Measurements from ENCODE around the gene ARL5B.
A peak's percentile ranks its signal among the peaks of the same experiment; 100 is the strongest.
"Not testable (repeated sequence)": the region's sequence is repeated elsewhere in the genome, so short reads cannot be mapped to it uniquely, and the experiment has no call there.

Gene ARL5B, protein sequence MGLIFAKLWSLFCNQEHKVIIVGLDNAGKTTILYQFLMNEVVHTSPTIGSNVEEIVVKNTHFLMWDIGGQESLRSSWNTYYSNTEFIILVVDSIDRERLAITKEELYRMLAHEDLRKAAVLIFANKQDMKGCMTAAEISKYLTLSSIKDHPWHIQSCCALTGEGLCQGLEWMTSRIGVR

DNA sequence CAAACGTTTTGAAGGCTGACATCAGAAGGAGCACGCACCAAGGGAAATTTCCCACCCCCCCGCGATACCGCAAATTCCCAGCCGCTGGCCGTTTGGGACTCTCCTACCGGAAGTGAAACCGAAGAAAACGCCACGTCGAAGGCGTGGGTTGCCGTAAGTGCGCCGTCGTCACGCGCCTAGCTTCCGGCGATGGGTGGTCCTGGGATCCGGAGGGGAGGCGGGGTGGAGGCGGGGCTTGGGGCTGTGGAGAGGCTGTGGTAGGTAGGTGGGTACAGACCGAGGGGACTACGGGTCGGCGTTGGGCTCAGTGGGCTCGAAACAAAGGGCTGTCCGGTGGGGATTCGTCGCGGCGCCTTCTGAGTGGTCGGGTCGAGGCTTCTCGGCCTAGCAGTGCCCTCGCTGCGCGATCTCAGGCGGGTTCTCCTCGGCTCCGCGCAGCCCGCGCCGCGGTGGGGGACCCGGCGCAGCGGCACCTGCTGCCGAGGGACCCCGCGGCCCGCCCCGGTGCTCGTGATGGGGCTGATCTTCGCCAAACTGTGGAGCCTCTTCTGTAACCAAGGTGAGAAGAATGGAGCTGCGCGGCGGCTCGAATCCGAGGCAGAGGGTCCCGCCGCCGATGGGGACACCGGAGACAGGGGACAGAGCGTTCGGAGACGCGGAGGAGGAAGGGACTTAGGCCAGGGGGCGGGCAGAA, at the start of gene ARL5B:
TSS of gene ARL5B (plus strand) at position 307 of the 694 bp plus-strand sequence. CDS start at position 514, 207 bp downstream.
- peak; percentile 95 to 96 for DNase-seq (ENCODE audit: low read depth in 2 of 2)

DNA sequence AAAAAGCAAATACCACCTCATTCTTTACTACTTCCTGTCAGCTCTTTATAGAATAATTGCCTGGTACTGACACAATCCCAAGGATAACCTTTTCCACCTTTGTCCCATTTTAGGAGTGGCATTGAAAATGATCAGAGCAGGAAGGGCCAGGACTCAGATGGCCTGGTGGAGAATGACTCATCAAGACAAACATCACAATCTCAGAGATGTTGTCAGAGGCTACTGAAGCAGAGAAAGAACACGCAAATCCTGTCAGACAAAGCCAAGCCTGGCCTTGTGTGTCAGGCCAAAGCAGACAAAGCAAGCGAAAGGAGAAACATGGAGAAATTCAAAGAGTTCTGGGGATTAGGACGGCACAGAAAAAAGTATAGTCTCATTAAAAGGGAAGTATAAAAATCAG, 48.7 kb upstream of the ARL5B start:
- no peak for DNase-seq (ENCODE audit: low read depth in 2 of 2)

DNA sequence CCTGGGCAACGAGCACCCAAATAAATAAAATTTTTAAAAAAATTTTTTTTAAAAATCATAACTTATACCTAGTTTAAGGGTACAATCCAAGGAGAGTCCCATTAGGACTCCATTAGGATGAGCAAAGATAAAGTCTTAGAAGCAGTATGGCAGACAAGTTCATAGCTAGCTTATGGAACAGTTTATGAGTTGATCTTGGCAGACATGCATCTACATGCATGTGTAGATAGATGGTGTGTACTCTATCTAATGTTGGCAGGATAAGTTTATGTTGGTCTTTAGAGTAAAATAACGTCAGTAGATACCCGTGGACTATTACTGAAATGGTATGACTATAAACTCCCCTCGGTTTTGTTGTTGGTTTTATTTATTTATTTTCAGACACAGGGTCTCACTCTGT, 48.1 kb upstream of the ARL5B start:
- DNase-seq (ENCODE audit: low read depth in 2 of 2) = no peak

DNA sequence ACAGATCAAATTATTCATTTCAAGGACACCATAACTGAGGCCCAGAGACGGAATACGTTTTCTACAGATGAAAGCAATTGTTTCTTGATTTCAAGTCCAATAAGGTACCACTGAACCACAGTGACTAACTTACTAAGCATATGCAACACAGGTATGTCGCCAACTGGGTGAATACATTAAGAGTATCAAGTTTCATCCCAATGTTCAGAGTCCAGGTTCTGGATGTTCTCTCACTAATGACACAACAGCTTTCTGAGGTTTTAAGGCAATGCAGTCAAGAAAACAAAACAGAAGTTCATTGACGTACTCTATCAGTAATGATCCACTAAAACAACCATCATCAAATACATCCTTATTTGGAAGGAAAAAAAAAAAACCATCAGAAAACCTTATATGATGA, 43.6 kb upstream of the ARL5B start:
- no peak for DNase-seq (ENCODE audit: low read depth in 2 of 2)

DNA sequence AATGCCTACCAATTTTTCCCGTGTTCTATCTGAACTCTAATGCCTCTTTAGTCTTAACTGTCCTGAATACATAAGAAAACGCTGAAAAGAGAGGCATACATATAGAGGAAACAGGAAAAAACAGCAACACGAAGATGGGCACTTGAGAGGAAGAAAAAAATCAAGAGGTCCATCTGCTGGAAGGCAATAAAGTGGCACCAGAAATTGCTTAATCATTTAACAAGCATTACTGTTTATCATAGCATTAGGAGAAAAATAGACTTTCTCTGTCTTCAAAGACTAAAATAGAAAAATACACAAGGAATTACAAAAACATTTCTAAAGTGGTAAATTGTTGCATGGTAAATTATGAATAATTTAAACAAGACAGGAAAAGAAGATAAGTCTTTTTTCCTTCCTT, 42.9 kb upstream of the ARL5B start:
- no peak for DNase-seq (ENCODE audit: low read depth in 2 of 2)

DNA sequence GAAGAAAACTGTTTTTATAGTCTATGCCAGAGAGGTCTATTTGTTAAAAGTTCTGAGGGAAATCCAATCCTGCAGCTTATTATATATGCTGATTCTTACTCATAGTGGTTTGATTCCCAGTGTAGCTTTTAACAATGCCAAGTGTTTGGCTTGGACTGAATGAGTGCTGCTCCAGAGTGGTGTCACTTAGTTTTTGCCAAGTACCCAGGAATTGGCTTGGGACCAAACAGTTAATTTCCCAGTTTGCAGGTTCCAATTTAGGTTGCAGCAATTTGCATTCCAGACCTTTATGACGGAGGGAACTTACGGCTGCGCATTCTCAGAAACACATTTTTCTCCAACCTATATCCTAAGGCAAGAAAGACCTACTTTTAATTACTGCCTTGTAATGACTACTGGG, 40.2 kb upstream of the ARL5B start:
- no peak for DNase-seq (ENCODE audit: low read depth in 2 of 2)

DNA sequence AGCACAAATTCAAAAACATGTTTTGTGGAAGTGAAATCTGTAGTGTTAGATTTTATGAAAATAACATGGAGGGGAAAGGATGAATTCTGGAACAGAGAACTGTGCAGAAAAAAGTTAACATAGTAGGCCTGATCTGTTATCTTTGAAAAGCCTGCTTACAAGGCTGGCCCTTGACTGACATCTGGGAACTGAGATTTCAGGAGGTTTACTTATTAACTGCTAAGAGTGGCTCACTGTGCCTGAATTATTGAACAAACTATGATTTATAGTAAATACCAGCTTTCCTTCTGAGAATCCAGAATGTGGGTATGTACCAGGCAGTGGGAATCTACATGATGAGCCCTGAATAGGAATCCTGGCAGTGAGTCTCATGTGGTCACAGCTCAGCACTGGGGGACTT, 38.4 kb upstream of the ARL5B start:
- DNase-seq (ENCODE audit: low read depth in 2 of 2) = no peak

DNA sequence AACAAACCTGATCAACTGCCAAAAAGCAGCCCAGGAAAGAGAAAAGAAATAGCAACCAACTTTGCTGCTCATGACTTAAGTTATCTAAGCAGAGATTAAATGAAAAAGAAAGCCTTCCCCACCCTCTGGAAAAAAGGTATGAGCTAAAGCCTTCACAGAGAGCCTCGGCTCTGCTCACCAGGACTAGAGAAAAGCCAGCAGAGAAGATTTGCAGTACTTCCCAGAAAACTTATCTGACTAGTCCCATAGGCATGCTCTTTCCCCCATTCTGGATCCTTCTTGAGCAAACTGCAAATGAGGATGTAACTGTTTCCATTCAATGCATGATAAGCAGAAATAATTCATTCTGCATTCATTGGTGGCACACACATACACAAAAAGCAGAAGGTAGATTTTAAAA, 35.6 kb upstream of the ARL5B start:
- DNase-seq (ENCODE audit: low read depth in 2 of 2) = not testable (repeated sequence)

DNA sequence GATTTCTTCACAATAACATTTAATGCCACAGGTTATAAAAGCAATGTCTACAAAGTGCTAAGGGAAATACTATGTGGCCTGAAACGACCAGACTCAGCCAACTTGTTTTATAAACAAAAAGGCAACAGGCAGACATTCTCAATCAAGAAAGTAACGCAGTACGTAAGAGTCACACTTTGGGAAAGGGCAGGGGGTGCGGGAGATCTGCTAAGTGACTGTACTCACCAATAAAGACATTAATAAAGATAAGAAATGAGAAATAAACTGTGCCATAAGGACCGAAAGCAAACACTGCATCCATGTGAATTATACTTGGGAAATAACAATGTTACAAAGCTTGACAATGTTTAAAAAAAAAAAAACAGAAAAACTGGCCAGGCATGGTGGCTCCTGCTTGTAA, 33.3 kb upstream of the ARL5B start:
- no peak for DNase-seq (ENCODE audit: low read depth in 2 of 2)

DNA sequence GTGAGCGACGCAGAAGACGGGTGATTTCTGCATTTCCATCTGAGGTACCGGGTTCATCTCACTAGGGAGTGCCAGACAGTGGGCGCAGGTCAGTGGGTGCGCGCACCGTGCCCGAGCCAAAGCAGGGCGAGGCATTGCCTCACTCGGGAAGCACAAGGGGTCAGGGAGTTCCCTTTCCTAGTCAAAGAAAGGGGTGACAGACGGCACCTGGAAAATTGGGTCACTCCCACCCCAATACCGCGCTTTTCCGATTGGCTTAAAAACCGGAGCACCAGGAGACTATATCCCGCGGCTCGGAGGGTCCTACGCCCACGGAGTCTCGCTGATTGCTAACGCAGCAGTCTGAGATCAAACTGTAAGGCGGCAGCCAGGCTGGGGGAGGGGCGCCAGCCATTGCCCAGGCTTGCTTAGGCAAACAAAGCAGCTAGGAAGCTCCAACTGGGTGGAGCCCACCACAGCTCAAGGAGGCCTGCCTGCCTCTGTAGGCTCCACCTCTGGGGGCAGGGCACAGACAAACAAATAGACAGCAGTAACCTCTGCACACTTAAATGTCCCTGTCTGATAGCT, 31.7 kb upstream of the ARL5B start:
- peak in 1 of 2 experiments; percentile 25 for DNase-seq (ENCODE audit: low read depth in 2 of 2)

DNA sequence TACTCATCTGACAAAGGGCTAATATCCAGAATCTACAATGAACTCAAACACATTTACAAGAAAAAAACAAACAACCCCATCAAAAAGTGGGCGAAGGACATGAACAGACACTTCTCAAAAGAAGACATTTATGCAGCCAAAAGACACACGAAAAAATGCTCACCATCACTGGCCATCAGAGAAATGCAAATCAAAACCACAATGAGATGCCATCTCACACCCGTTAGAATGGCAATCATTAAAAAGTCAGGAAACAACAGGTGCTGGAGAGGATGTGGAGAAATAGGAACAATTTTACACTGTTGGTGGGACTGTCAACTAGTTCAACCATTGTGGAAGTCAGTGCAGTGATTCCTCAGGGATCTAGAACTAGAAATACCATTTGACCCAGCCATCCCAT, 26.7 kb upstream of the ARL5B start:
- DNase-seq (ENCODE audit: low read depth in 2 of 2) = not testable (repeated sequence)

DNA sequence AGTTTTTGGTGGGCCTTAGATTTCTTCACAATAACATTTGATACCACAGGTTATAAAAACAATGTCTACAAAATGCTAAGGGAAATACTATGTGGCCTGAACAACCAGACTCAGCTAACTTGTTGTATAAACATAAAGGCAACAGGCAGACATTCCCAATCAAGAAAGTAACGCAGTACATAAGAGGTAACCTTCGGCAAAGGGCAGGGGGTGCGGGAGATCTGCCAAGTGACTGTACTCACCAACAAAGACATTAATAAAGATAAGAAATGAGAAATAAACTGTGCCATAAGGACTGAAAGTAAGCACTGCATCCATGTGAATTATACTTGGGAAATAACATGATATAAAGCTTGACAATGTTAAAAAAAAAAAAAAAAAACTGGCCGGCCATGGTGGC, 23.2 kb upstream of the ARL5B start:
- no peak for DNase-seq (ENCODE audit: low read depth in 2 of 2)

DNA sequence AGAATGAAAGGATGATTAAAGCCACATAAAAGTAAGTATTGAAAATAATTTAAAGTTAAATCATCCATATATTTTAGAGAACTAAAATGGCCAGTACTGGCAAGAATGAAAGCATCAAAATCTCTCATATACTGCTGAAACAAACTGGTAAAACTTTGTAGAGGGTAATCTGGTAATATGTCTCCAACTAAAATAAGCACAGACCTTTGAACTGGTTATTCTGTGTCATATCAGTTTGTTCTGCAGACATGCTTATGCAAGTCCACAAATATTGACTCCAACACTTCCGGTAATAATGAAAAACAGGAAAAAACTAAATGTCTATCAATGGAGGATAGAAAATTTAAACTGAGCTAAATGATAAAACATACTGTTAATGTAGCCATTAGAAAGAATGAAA, 21.8 kb upstream of the ARL5B start:
- not testable (repeated sequence) for DNase-seq (ENCODE audit: low read depth in 2 of 2)

DNA sequence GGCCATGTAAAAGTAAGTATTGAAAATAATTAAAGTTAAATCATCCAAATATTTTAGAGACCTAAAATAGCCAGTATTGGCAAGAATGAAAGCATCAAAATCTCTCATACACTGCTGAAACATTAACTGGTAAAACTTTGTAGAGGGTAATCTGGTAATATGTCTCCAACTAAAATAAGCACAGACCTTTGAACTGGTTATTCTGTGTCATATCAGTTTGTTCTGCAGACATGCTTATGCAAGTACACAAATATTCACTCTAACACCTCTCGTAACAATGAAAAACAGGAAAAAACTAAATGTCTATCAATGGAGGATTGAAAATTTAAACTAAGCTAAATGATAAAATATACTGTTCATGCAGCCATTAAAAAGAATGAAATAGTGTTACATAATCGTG, 19.5 kb upstream of the ARL5B start:
- DNase-seq (ENCODE audit: low read depth in 2 of 2) = not testable (repeated sequence)

DNA sequence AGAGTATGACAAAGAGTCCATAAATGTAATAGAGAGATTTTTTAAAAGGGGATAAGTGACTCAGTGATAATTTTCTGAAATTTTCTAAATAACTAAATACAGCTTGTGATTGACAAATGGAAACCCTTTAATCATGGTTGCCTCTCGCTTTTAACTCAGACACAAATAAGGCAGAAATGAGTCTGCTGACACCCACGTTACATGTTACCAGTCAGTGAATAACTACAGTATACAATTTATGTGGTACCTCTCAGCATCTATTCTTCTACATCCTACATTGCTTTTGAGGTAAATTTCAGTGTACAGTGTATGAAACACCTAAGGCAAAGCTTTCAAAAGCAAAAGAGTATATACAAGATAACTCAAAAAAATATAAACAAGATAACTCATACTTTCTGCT, 12.1 kb upstream of the ARL5B start:
- no peak for DNase-seq (ENCODE audit: low read depth in 2 of 2)

DNA sequence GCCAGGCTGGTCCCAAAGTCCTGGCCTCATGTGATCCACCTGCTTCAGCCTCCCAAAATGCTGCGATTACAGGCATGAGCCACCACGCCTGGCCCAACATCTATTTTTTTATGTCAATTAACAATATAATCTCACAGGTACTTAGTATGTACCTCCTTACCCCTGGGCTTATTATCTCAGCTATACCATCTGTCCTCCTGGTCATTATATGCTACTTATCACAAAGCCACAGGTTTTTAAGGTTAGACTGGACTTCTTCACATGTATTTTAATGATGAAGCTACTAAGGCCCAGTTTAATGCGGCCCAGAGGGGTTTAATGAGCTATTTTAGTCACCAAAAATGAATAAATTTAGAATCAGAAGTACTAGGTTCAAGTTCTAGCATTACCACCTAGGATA, 11.3 kb upstream of the ARL5B start:
- DNase-seq (ENCODE audit: low read depth in 2 of 2) = no peak

DNA sequence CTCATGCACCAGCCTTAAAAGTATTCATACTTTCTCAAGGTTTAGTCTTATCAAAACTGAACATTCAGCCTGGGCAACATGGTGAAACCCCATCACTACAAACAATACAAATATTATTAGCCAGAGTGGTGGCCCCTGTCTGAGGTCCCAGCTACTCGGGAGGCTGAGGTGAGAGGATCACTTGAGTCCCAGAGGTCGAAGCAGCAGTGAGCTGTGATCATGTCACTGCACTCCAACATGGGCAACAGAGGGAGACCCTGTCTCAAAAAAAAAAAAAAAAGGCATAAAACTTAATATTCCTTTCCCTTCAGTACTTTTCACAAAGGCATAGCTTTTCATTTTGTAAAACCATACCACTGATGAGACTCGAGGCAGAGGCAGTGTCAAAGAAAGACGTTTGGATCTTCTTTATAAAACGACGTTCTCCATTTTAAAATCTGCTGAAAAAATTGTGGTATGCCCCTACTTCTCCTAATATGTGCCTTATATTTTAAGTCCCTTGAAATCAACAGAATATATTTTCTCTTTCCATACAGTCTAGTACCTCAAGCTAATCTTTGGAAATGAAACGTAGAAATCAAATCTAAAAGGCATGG, 9.8 kb upstream of the ARL5B start:
- no peak for DNase-seq (ENCODE audit: low read depth in 2 of 2)

DNA sequence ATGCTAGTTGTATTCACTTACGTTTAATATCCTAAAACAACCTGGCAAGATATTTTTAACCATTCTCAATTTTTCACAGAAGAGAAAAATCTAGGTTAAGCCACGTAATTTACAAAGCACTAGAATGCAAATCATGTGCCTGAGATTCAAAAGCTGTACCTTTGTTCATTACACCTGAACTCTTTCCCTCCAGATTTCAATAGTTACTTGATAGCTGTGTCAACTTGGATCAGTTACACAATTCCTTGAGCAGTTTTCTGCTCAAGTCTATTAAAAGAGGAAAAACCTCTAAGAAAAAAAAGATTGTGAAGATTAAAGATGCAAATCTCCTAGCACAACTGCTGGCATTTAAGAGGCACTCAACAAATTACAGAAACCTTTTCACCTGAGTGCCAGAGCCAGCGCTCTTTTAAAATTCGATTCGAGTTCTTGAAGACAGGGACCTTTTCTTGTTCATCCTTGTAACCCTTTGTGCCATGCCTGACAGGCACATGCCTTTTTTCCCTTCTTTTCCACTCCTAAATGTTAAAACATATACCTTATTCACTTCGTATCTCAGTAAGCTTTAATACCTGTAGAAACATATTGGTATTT, 8.7 kb upstream of the ARL5B start:
- DNase-seq (ENCODE audit: low read depth in 2 of 2) = no peak

DNA sequence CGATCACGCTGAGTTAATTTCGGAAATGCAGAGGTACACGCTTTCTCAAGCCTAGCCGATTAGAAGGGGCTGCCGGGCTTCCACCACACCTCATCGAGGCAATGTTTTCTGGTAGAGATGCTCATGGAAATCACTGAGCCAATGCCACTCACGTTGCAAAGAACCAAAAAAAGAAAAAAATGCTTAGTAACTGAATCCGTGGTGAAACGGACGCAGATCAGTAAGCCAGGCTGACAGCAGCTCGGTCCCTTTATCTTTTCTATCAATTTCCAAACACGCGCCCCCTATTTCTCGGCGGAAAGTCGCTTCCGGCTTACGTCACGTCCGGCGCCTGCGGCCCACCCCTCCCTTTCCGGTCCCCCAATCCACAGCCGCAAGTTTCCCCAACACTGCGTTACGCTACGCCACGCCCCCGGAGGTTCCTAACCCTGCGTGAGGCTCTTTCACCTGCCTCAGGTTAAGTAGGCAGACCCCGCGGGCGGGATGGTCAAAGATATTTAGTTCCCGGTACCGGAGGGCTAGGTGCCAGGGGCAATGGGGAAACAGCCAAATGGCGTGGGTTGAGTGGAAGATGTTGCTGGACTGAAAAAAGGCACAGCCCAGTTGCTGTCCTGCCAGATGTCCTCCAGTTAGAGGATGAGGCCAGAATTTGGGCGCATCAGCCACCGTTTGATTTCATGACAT, 7.8 kb upstream of the ARL5B start, which contains the start of gene NSUN6:
TSS of gene NSUN6 (minus strand) at position 264 of the 684 bp plus-strand sequence. CDS start 384 bp downstream, outside the sequence.
- DNase-seq (ENCODE audit: low read depth in 2 of 2) = peak in 1 of 2 experiments; percentile 35

DNA sequence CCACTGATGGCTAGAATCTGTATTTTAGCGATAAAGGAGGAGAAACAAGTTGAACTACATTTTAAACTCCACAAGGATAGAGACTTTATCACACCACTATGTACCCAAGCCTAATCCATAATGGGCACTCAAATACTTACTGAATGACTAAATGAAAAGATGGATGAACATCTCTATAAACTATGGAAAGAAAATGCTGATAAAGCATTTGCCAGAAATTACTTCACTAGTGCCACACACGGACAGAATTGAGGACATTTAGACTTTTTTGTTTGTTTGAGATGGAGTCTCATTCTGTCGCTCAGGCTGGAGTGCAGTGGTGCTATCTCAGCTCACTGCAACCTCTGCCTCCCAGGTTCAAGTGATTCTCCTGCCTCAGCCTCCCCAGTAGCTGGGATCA, 6.1 kb upstream of the ARL5B start:
- no peak for DNase-seq (ENCODE audit: low read depth in 2 of 2)

DNA sequence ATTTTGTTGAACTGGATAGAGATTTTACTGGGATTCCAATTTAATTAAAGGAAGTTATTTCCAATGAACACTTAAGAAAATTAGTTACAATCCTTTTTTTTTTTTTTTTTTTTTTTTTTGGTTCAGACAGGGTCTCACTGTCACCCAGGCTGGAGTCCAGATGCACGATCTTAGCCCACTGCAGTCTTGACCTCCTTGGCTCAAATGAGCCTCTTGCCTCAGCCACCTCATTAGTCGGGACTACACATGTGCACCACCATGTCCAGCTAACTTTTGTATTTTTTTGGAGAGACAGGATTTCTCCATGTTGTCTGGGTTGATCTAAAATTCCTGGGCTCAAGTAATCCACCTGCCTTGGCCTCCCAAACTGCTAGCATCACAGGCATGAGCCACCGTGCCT, 2.5 kb upstream of the ARL5B start:
- DNase-seq (ENCODE audit: low read depth in 2 of 2) = no peak

Data from fibroblast of skin of left biceps (primary cell).